GM23338 (cell line): ENCODE data around the gene OR51M1. TPM values are rescaled to one million over a fixed set of nuclear protein-coding genes. Genes with fewer than 3 reads are reported as not detected.

Source experiments
- ATAC-seq: fragments of 200-7000 bp; cut with Tn5 transposase; 3 replicates; pipeline ENCODE4 v1.9.1; 2020
- DNase-seq: peaks from one replicate; pipeline ENCODE4 v3.0.0-alpha.2; 2015; ENCODE audit warnings: low spot score
- H2AFZ ChIP-seq: fragments of 200-600 bp; sonication (generic); 2 replicates; pipeline ENCODE4 v1.8.0; 2016; ENCODE audit warnings: antibody characterized with exemption, mild to moderate bottlenecking, moderate library complexity
- H3F3A ChIP-seq: fragments of 200-600 bp; sonication (generic); replicated peaks from 2 replicates; pipeline ENCODE4 v1.8.0; 2017; ENCODE audit warnings: antibody characterized with exemption, mixed run types, low read depth
- H3K27ac ChIP-seq: fragments of 200-600 bp; sonication (generic); 2 replicates; pipeline ENCODE4 v1.6.1; 2016; ENCODE audit warnings: low read depth
- H3K27me3 ChIP-seq: fragments of 200-600 bp; sonication (generic); 2 replicates; pipeline ENCODE4 v1.8.0; 2016; ENCODE audit warnings: mild to moderate bottlenecking, mixed run types, moderate library complexity; ENCODE audit not compliant: insufficient read depth
- H3K36me3 ChIP-seq: fragments of 200-600 bp; sonication (generic); 2 replicates; pipeline ENCODE4 v1.8.0; 2016; ENCODE audit warnings: mild to moderate bottlenecking; ENCODE audit not compliant: insufficient read depth
- H3K4me1 ChIP-seq: fragments of 200-600 bp; sonication (generic); 2 replicates; pipeline ENCODE4 v1.8.0; 2016; ENCODE audit warnings: mild to moderate bottlenecking, moderate library complexity; ENCODE audit not compliant: insufficient read depth
- H3K4me2 ChIP-seq: fragments of 200-600 bp; sonication (generic); 2 replicates; pipeline ENCODE4 v1.7.1; 2017; ENCODE audit warnings: mixed run types
- H3K4me3 ChIP-seq: fragments of 200-600 bp; sonication (generic); 2 replicates; pipeline ENCODE4 v1.6.1; 2016; ENCODE audit warnings: mixed run types
- H3K79me2 ChIP-seq: fragments of 200-600 bp; sonication (generic); replicated peaks from 2 replicates; pipeline ENCODE4 v1.8.0; 2017; ENCODE audit warnings: mild to moderate bottlenecking; ENCODE audit not compliant: insufficient read depth
- H3K9me2 ChIP-seq: fragments of 200-600 bp; sonication (generic); 2 replicates; pipeline ENCODE4 v1.8.0; 2017; ENCODE audit not compliant: insufficient read depth
- H4K20me1 ChIP-seq: fragments of 200-600 bp; sonication (generic); replicated peaks from 2 replicates; pipeline ENCODE4 v1.8.0; 2017; ENCODE audit warnings: mild to moderate bottlenecking; ENCODE audit not compliant: insufficient read depth
- H3K27ac Mint-ChIP-seq: 2 replicates; pipeline ENCODE4 v1.8.0; 2020; ENCODE audit warnings: inconsistent platforms, mild to moderate bottlenecking, moderate library complexity, mixed read lengths
- H3K27me3 Mint-ChIP-seq: 3 replicates; pipeline ENCODE4 v1.8.0; 2022; ENCODE audit warnings: low read depth, mild to moderate bottlenecking, moderate library complexity, mixed read lengths, inconsistent platforms; ENCODE audit not compliant: insufficient read depth, poor library complexity
- H3K36me3 Mint-ChIP-seq: 3 replicates; pipeline ENCODE4 v1.8.0; 2021; ENCODE audit warnings: low read depth, mild to moderate bottlenecking, inconsistent platforms, moderate library complexity, mixed read lengths
- H3K4me1 Mint-ChIP-seq: 3 replicates; pipeline ENCODE4 v1.8.0; 2020; ENCODE audit warnings: mild to moderate bottlenecking, inconsistent platforms, mixed read lengths
- H3K4me3 Mint-ChIP-seq: 3 replicates; pipeline ENCODE4 v1.8.0; 2021; ENCODE audit warnings: moderate library complexity, mild to moderate bottlenecking, inconsistent platforms, mixed read lengths
- H3K9me3 Mint-ChIP-seq: 3 replicates; pipeline ENCODE4 v1.8.0; 2020; ENCODE audit warnings: moderate library complexity, mild to moderate bottlenecking, inconsistent platforms, mixed read lengths
- CREB1 ChIP-seq: fragments of 250-450 bp; sonication (Bioruptor Pico); IDR thresholded peaks from 2 replicates; pipeline ENCODE4 v1.5.0; 2020; ENCODE audit warnings: low read depth, mild to moderate bottlenecking, moderate library complexity
- STAT1 ChIP-seq: IDR thresholded peaks from one replicate; pipeline ENCODE4 v1.6.1; 2016; ENCODE audit warnings: antibody characterized with exemption; ENCODE audit not compliant: unreplicated experiment
- ZNF331 ChIP-seq: fragments of 250-450 bp; sonication (Bioruptor Pico); IDR thresholded peaks from 2 replicates; pipeline ENCODE4 v1.5.0; 2020; ENCODE audit warnings: low read depth, mild to moderate bottlenecking, moderate library complexity
- polyA plus RNA-seq: library from polyadenylated mRNA; unstranded; fragments of >200 nt; fragmentation: Nextera tagmentation; extraction: Ambion mirVana; gene quantifications from 2 replicates; pipeline ENCODE4 v1.2.1, GENCODE V29; 2016
- total RNA-seq: library from RNA; depleted of rRNA; stranded (reverse); fragments of >200 nt; shearing (Covaris generic); gene quantifications from 2 replicates; pipeline ENCODE4 v1.2.3, GENCODE V29; 2014
- TF ChIP-seq, protein P1 (sequence below): IDR thresholded peaks from one replicate; pipeline ENCODE4 v1.6.1; 2018; ENCODE audit warnings: antibody characterized with exemption; ENCODE audit not compliant: unreplicated experiment
- TF ChIP-seq, protein P2 (sequence below), 2 experiments: fragments of 200-600 bp in 1 of 2; sonication (generic) in 1 of 2; conservative IDR thresholded peaks; 2 replicates each; pipeline versions ENCODE4 v1.5.1 to v1.6.1; 2016 to 2017; ENCODE audit warnings: antibody characterized with exemption in 2 of 2, low read depth in 2 of 2, mild to moderate bottlenecking in 2 of 2, moderate library complexity in 1 of 2
- TF ChIP-seq, protein P3 (sequence below): fragments of 250-450 bp; sonication (Bioruptor Pico); IDR thresholded peaks from 2 replicates; pipeline ENCODE4 v1.5.0; 2020; ENCODE audit warnings: mild to moderate bottlenecking, moderate library complexity

OR51M1 gene
- total and polyA plus RNA-seq, 2 experiments from 2014 or later: 0.03 TPM; not detected in 1

DNA sequence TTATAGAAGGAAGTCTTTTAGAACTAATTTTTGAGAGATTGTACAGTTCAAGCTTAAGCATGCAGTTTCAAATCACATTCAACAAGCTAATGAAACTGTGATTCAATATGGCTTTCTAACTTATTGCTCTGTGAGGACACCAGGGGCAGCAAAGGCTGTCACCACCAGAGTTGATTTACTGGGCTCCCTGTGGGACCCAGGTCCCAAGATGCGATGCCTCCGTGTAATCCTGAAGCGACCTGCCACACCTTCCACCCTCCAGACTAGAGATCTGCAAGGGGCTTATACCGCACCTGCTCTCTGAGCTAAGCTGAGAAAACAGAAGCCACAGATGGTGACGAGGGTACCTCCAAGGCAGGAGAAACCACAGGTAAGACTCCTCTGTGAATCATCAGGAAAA is 37.4 kb downstream of the OR51M1 start (continued):
- TF ChIP-seq, protein P1, sequence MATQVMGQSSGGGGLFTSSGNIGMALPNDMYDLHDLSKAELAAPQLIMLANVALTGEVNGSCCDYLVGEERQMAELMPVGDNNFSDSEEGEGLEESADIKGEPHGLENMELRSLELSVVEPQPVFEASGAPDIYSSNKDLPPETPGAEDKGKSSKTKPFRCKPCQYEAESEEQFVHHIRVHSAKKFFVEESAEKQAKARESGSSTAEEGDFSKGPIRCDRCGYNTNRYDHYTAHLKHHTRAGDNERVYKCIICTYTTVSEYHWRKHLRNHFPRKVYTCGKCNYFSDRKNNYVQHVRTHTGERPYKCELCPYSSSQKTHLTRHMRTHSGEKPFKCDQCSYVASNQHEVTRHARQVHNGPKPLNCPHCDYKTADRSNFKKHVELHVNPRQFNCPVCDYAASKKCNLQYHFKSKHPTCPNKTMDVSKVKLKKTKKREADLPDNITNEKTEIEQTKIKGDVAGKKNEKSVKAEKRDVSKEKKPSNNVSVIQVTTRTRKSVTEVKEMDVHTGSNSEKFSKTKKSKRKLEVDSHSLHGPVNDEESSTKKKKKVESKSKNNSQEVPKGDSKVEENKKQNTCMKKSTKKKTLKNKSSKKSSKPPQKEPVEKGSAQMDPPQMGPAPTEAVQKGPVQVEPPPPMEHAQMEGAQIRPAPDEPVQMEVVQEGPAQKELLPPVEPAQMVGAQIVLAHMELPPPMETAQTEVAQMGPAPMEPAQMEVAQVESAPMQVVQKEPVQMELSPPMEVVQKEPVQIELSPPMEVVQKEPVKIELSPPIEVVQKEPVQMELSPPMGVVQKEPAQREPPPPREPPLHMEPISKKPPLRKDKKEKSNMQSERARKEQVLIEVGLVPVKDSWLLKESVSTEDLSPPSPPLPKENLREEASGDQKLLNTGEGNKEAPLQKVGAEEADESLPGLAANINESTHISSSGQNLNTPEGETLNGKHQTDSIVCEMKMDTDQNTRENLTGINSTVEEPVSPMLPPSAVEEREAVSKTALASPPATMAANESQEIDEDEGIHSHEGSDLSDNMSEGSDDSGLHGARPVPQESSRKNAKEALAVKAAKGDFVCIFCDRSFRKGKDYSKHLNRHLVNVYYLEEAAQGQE: no peak
- TF ChIP-seq, protein P2, sequence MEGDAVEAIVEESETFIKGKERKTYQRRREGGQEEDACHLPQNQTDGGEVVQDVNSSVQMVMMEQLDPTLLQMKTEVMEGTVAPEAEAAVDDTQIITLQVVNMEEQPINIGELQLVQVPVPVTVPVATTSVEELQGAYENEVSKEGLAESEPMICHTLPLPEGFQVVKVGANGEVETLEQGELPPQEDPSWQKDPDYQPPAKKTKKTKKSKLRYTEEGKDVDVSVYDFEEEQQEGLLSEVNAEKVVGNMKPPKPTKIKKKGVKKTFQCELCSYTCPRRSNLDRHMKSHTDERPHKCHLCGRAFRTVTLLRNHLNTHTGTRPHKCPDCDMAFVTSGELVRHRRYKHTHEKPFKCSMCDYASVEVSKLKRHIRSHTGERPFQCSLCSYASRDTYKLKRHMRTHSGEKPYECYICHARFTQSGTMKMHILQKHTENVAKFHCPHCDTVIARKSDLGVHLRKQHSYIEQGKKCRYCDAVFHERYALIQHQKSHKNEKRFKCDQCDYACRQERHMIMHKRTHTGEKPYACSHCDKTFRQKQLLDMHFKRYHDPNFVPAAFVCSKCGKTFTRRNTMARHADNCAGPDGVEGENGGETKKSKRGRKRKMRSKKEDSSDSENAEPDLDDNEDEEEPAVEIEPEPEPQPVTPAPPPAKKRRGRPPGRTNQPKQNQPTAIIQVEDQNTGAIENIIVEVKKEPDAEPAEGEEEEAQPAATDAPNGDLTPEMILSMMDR (conservative IDR thresholded peaks at IDR 0.05; ENCODE audit: low read depth in 2 of 2): peak; percentile 9 to 34; a peak in 2 of 4 replicates
- no peak for TF ChIP-seq ZNF331 (CRISPR knock-in tag)
- TF ChIP-seq STAT1: no peak

DNA sequence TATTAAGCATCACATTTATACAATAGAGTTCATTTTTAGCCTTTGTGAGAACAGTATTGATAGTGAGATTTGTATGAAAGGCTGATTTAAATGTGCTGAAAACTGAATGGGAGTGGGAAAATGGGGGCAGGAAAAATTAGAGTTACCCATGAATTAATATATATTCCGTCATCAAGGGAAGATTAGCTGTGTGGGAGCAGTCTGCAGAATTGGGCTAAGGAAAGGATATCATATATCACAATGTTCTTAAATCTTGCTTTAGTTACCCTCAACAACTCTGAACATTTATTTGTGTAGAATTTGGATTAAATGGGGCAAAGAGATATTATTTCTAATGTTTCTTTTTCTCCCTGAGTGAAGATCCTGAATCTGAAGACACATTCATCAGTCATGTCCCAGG is 38.2 kb downstream of the OR51M1 start, which contains the start of gene OR51Q1:
Gene OR51Q1, plus strand, starts transcription at position 301 of the 400 bp plus-strand sequence. Its CDS starts 90 bp downstream, at position 391.
- no peaks in the 10 kb centered on the region for H3K4me1 ChIP-seq
- H3K79me2 ChIP-seq: no peaks in the 10 kb centered on the region
- Mint-ChIP-seq H3K4me3 (no peak within 1 kb of the TSS), H3K27me3 (no peaks in the 10 kb centered on the region), H3K4me1 (no peaks in the 10 kb centered on the region), H3K9me3 (peaks cover 4% of the 10 kb centered on the region; the same call in 1 of the 3 replicates), H3K27ac (no peak within 1 kb of the TSS), H3K36me3 (no peaks in the 10 kb centered on the region)
- no peak within 1 kb of the TSS for H3K4me3 ChIP-seq
- no peaks in the 10 kb centered on the region for H4K20me1 ChIP-seq
- no peak within 1 kb of the TSS for H3K4me2 ChIP-seq
- H2AFZ ChIP-seq: no peak within 1 kb of the TSS
- ATAC-seq (no peak), DNase-seq (no peak)
- no peaks in the 10 kb centered on the region for H3K36me3 ChIP-seq
- no peaks in the 10 kb centered on the region for H3K27me3 ChIP-seq
- no peak within 1 kb of the TSS for H3K27ac ChIP-seq
- no peaks in the 10 kb centered on the region for H3F3A ChIP-seq
- no peaks in the 10 kb centered on the region for H3K9me2 ChIP-seq
- TF ChIP-seq, protein P1: no peak
- no peak for TF ChIP-seq CREB1 (CRISPR knock-in tag)
- TF ChIP-seq, protein P3, sequence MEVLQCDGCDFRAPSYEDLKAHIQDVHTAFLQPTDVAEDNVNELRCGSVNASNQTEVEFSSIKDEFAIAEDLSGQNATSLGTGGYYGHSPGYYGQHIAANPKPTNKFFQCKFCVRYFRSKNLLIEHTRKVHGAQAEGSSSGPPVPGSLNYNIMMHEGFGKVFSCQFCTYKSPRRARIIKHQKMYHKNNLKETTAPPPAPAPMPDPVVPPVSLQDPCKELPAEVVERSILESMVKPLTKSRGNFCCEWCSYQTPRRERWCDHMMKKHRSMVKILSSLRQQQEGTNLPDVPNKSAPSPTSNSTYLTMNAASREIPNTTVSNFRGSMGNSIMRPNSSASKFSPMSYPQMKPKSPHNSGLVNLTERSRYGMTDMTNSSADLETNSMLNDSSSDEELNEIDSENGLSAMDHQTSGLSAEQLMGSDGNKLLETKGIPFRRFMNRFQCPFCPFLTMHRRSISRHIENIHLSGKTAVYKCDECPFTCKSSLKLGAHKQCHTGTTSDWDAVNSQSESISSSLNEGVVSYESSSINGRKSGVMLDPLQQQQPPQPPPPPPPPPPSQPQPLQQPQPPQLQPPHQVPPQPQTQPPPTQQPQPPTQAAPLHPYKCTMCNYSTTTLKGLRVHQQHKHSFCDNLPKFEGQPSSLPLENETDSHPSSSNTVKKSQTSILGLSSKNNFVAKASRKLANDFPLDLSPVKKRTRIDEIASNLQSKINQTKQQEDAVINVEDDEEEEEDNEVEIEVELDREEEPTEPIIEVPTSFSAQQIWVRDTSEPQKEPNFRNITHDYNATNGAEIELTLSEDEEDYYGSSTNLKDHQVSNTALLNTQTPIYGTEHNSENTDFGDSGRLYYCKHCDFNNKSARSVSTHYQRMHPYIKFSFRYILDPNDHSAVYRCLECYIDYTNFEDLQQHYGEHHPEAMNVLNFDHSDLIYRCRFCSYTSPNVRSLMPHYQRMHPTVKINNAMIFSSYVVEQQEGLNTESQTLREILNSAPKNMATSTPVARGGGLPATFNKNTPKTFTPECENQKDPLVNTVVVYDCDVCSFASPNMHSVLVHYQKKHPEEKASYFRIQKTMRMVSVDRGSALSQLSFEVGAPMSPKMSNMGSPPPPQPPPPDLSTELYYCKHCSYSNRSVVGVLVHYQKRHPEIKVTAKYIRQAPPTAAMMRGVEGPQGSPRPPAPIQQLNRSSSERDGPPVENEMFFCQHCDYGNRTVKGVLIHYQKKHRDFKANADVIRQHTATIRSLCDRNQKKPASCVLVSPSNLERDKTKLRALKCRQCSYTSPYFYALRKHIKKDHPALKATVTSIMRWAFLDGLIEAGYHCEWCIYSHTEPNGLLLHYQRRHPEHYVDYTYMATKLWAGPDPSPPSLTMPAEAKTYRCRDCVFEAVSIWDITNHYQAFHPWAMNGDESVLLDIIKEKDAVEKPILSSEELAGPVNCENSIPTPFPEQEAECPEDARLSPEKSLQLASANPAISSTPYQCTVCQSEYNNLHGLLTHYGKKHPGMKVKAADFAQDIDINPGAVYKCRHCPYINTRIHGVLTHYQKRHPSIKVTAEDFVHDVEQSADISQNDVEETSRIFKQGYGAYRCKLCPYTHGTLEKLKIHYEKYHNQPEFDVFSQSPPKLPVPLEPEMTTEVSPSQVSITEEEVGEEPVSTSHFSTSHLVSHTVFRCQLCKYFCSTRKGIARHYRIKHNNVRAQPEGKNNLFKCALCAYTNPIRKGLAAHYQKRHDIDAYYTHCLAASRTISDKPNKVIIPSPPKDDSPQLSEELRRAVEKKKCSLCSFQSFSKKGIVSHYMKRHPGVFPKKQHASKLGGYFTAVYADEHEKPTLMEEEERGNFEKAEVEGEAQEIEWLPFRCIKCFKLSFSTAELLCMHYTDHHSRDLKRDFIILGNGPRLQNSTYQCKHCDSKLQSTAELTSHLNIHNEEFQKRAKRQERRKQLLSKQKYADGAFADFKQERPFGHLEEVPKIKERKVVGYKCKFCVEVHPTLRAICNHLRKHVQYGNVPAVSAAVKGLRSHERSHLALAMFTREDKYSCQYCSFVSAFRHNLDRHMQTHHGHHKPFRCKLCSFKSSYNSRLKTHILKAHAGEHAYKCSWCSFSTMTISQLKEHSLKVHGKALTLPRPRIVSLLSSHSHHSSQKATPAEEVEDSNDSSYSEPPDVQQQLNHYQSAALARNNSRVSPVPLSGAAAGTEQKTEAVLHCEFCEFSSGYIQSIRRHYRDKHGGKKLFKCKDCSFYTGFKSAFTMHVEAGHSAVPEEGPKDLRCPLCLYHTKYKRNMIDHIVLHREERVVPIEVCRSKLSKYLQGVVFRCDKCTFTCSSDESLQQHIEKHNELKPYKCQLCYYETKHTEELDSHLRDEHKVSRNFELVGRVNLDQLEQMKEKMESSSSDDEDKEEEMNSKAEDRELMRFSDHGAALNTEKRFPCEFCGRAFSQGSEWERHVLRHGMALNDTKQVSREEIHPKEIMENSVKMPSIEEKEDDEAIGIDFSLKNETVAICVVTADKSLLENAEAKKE (CRISPR knock-in tag): no peak
- TF ChIP-seq, protein P2 (conservative IDR thresholded peaks at IDR 0.05; ENCODE audit: low read depth in 2 of 2): no peak
